SK-N-SH (cell line): ENCODE data around the gene FAM229B. TPM values are rescaled to one million over a fixed set of nuclear protein-coding genes. Genes with fewer than 3 reads are reported as not detected.

Experiments used
- CTCF ChIA-PET: fragments of 300-600, 350-600 bp; formaldehyde crosslinking; extraction: SDS; loops from one replicate; lab custom pipeline; 2021; lab: Yijun Ruan, JAX
- POLR2A ChIA-PET: fragments of 350-600 bp; sonication (Branson Sonifier 250); formaldehyde crosslinking; extraction: SDS; loops from one replicate; lab custom pipeline; 2020; ENCODE audit warnings: antibody characterized with exemption, inconsistent platforms; lab: Yijun Ruan, JAX
- DNase-seq: peaks from one replicate; pipeline ENCODE4 v3.0.0; 2012
- H2AFZ ChIP-seq: fragments of 200-600 bp; sonication (generic); 2 replicates; pipeline ENCODE4 v1.8.1; 2016; ENCODE audit warnings: antibody characterized with exemption, mild to moderate bottlenecking, low read depth
- H3F3A ChIP-seq: fragments of 200-600 bp; sonication (generic); replicated peaks from 2 replicates; pipeline ENCODE3; 2016; ENCODE audit warnings: antibody characterized with exemption, mild to moderate bottlenecking; ENCODE audit not compliant: insufficient read depth
- H3K27ac ChIP-seq, 2 experiments: fragments of 200-500 bp in 1 of 2; fragments of 200-600 bp in 1 of 2; sonication (Bioruptor generic) in 1 of 2; sonication (generic), shearing (Covaris generic) in 1 of 2; 2 replicates each; pipeline versions ENCODE4 v1.5.1 to v1.6.1; 2014 to 2016; ENCODE audit warnings: low read depth in 2 of 2, inconsistent platforms in 1 of 2, low read length in 1 of 2, mild to moderate bottlenecking in 1 of 2, mixed read lengths in 1 of 2
- H3K27me3 ChIP-seq: fragments of 200-600 bp; sonication (generic), shearing (Covaris generic); 2 replicates; pipeline ENCODE4 v1.6.1; 2016; ENCODE audit warnings: mixed run types; ENCODE audit not compliant: insufficient read depth
- H3K36me3 ChIP-seq, 2 experiments: fragments of 200-500 bp in 1 of 2; fragments of 200-600 bp in 1 of 2; sonication (Bioruptor generic) in 1 of 2; sonication (generic) in 1 of 2; replicated peaks in 1 of 2; 2 replicates each; pipeline versions ENCODE3 to v1.5.1; 2014 to 2016; ENCODE audit warnings: low read length in 1 of 2, mild to moderate bottlenecking in 1 of 2; ENCODE audit not compliant: insufficient read depth in 2 of 2, control insufficient read depth in 1 of 2
- H3K4me1 ChIP-seq, 2 experiments: fragments of 200-500 bp in 1 of 2; fragments of 200-600 bp in 1 of 2; sonication (Bioruptor generic) in 1 of 2; sonication (generic), shearing (Covaris generic) in 1 of 2; 2 replicates each; pipeline versions ENCODE4 v1.5.1 to v1.6.1; 2014 to 2016; ENCODE audit warnings: low read depth in 1 of 2, low read length in 1 of 2, mixed run types in 1 of 2; ENCODE audit not compliant: insufficient read depth in 2 of 2, control insufficient read depth in 1 of 2
- H3K4me2 ChIP-seq: fragments of 200-600 bp; sonication (generic), shearing (Covaris generic); 2 replicates; pipeline ENCODE4 v1.6.1; 2017; ENCODE audit warnings: mixed run types
- H3K4me3 ChIP-seq, 2 experiments: fragments of 200-500 bp in 1 of 2; fragments of 200-600 bp in 1 of 2; sonication (Bioruptor generic) in 1 of 2; sonication (generic), shearing (Covaris generic) in 1 of 2; 2 replicates each; pipeline versions ENCODE4 v1.5.1 to v1.8.1; 2014 to 2016; ENCODE audit warnings: low read depth in 2 of 2, inconsistent platforms in 1 of 2, low read length in 1 of 2, mild to moderate bottlenecking in 1 of 2, mixed read lengths in 1 of 2, moderate library complexity in 1 of 2
- H3K79me2 ChIP-seq: fragments of 200-600 bp; sonication (generic); 2 replicates; pipeline ENCODE4 v1.8.1; 2017; ENCODE audit warnings: mild to moderate bottlenecking; ENCODE audit not compliant: insufficient read depth
- H3K9ac ChIP-seq: fragments of 200-600 bp; sonication (generic); 2 replicates; pipeline ENCODE4 v1.6.1; 2017; ENCODE audit warnings: mixed run types
- H3K9me2 ChIP-seq: fragments of 200-600 bp; sonication (generic); 2 replicates; pipeline ENCODE4 v1.6.1; 2017; ENCODE audit warnings: mixed run types
- H3K9me3 ChIP-seq: fragments of 200-600 bp; sonication (generic); 2 replicates; pipeline ENCODE4 v1.6.1; 2017; ENCODE audit warnings: mixed run types, mild to moderate bottlenecking, moderate library complexity
- H4K20me1 ChIP-seq: fragments of 200-600 bp; sonication (generic); 2 replicates; pipeline ENCODE4 v1.6.1; 2017; ENCODE audit warnings: mild to moderate bottlenecking, mixed run types; ENCODE audit not compliant: insufficient read depth
- CHD2 ChIP-seq: fragments of 150-350 bp; IDR thresholded peaks from 2 replicates; pipeline ENCODE4 v1.6.1; 2018; ENCODE audit warnings: low read length; ENCODE audit not compliant: partially characterized antibody
- EP300 ChIP-seq, 2 experiments: IDR thresholded peaks; 2 replicates each; pipeline versions ENCODE4 v1.4.0 to v1.6.1; 2012; ENCODE audit warnings: borderline replicate concordance in 1 of 2, low read depth in 1 of 2, low read length in 1 of 2
- FOSL2 ChIP-seq: IDR thresholded peaks from 2 replicates; pipeline ENCODE4 v1.4.0; 2012; ENCODE audit warnings: low read depth, mild to moderate bottlenecking, moderate library complexity, borderline replicate concordance
- GATA2 ChIP-seq: sonication (generic); formaldehyde crosslinking; IDR thresholded peaks from 2 replicates; pipeline ENCODE4 v1.5.0; 2020; ENCODE audit warnings: mild to moderate bottlenecking, missing genetic modification reagents
- MEF2A ChIP-seq: IDR thresholded peaks from 2 replicates; pipeline ENCODE4 v1.4.0; 2012; ENCODE audit warnings: low read depth, borderline replicate concordance
- RCOR1 ChIP-seq: fragments of 150-350 bp; IDR thresholded peaks from 2 replicates; pipeline ENCODE4 v1.6.1; 2017; ENCODE audit warnings: antibody characterized with exemption, low read length
- RXRA ChIP-seq: IDR thresholded peaks from 2 replicates; pipeline ENCODE4 v1.4.0; 2012; ENCODE audit warnings: low read depth, mild to moderate bottlenecking, borderline replicate concordance
- SMC3 ChIP-seq: IDR thresholded peaks from 2 replicates; pipeline ENCODE4 v1.6.1; 2012; ENCODE audit warnings: low read depth, low read length, improper control_type of control experiment
- TCF12 ChIP-seq: IDR thresholded peaks from 2 replicates; pipeline ENCODE4 v1.4.0; 2012
- WGBS: methylation state at CpG from one replicate; pipeline ENCODE4 v1.1.6; 2017; ENCODE audit warnings: low lambda C conversion rate; 5-methylcytosine and 5-hydroxymethylcytosine counted together
- polyA plus RNA-seq, 3 experiments: library from polyadenylated mRNA; depleted of rRNA; stranded (reverse); fragments of >200 nt; gene quantifications; 2 replicates each; pipeline ENCODE4 v1.2.3, GENCODE V29; 2012
- TF ChIP-seq, protein P1 (sequence below): fragments of 150-350 bp; IDR thresholded peaks from 2 replicates; pipeline ENCODE4 v1.6.1; 2016; ENCODE audit warnings: mild to moderate bottlenecking, low read depth, low read length
- TF ChIP-seq, protein P2 (sequence below): IDR thresholded peaks from 2 replicates; pipeline ENCODE4 v1.4.0; 2012; ENCODE audit warnings: low read depth, borderline replicate concordance
- TF ChIP-seq, protein P3 (sequence below): IDR thresholded peaks from 2 replicates; pipeline ENCODE4 v1.4.0; 2012; ENCODE audit warnings: low read depth

FAM229B gene
- polyA plus RNA-seq, 1 of the 3 experiments (the other 2 are of a cell fraction): 15.9 TPM

DNA sequence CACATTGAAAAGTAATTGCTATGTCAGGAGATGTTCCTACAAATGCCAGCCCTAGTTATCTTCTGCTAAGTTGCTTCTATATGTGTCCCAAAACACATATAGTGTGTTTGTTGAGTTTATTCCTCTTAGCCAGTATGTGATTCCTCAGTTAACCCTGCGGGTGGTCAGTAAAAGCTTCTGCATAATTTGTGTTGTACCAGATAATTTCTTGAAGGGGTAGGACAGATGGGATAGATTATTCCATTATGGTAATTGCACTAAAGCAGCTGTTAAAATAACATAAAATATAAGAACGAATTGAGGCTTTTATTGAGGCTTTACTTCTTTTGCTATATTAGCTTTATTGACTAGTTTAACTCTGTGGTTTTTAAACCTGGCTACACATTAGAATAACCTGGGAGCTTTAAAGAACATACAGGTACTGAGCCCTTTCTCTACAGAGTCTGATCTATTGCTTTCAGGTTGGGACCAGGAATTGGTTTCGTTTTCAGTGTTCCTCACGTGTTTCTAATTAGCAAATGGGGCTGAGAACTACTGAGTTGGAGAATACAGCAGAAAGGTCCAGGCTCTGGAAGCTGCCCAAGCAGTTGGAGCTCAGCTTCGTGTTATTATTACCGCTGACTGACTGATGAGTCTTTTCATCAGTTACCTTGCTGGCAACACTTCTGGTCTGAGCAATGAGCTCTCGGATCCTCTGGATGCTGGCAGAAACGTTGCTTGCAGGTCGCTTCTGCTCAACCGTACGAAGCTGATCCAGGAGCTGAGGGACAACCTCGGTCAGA is 56.9 kb downstream of the FAM229B start:
- Histone ChIP-seq H3K4me2 (peak overlapping the region; percentile 72), H2AFZ (peak overlapping the region; percentile 84), H3K9me2 (no peaks in the 10 kb centered on the region), H3K36me3 (peaks cover 0 to 40% of the 10 kb centered on the region in 2 experiments), H3K9ac (peak overlapping the region; percentile 19; the same call in 1 of the 2 replicates), H3K27me3 (no peaks in the 10 kb centered on the region), H3K4me1 (peaks cover 0 to 20% of the 10 kb centered on the region in 2 experiments; a peak in 3 of 4 replicates), H3K27ac (peak overlapping the region; percentile 19 to 96; a peak in 3 of 4 replicates), H3K4me3 (peak overlapping the region in 1 of 2 experiments; percentile 1; a peak in 1 of 4 replicates), H3F3A (no peaks in the 10 kb centered on the region), H3K79me2 (no peaks in the 10 kb centered on the region), H3K9me3 (no peaks in the 10 kb centered on the region), H4K20me1 (no peaks in the 10 kb centered on the region)
- ChIA-PET CTCF (interaction anchor here (0.9 to 3.1 kb wide), 6 partner anchors 11 to 383 kb away, joined by 3 to 15 read pairs (median 4); no protein-coding TSS in a partner anchor), POLR2A (interaction anchor here (0.7 kb wide), 1 partner anchor 1711 kb away, joined by 6 read pairs; no protein-coding TSS in a partner anchor)
- DNase-seq: peak; percentile 40
- WGBS: 42% methylated on average over 12 of the region's 12 CpGs
- 0 out of 4 replicates have a peak, but pooled peaks of 1 of the 2 experiments have one; percentile 2 for TF ChIP-seq EP300 (IDR thresholded peaks at IDR 0.05; ENCODE audit: borderline replicate concordance in 1 of 2, low read depth in 1 of 2, low read length in 1 of 2)
- TF ChIP-seq, protein P1, sequence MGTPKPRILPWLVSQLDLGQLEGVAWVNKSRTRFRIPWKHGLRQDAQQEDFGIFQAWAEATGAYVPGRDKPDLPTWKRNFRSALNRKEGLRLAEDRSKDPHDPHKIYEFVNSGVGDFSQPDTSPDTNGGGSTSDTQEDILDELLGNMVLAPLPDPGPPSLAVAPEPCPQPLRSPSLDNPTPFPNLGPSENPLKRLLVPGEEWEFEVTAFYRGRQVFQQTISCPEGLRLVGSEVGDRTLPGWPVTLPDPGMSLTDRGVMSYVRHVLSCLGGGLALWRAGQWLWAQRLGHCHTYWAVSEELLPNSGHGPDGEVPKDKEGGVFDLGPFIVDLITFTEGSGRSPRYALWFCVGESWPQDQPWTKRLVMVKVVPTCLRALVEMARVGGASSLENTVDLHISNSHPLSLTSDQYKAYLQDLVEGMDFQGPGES: no peak
- TF ChIP-seq TCF12: peak; percentile 68
- TF ChIP-seq CHD2: peak; percentile 52
- 0 out of 2 replicates have a peak, but pooled peaks have one; percentile 4 for TF ChIP-seq GATA2 (CRISPR knock-in tag)
- TF ChIP-seq, protein P2, sequence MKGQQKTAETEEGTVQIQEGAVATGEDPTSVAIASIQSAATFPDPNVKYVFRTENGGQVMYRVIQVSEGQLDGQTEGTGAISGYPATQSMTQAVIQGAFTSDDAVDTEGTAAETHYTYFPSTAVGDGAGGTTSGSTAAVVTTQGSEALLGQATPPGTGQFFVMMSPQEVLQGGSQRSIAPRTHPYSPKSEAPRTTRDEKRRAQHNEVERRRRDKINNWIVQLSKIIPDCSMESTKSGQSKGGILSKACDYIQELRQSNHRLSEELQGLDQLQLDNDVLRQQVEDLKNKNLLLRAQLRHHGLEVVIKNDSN: peak; percentile 18; the same call in 1 of the 2 replicates
- TF ChIP-seq, protein P3, sequence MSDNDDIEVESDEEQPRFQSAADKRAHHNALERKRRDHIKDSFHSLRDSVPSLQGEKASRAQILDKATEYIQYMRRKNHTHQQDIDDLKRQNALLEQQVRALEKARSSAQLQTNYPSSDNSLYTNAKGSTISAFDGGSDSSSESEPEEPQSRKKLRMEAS: 0 out of 2 replicates have a peak, but pooled peaks have one; percentile 15
- TF ChIP-seq RCOR1: peak; percentile 39; the same call in 1 of the 2 replicates
- no peak for TF ChIP-seq SMC3

DNA sequence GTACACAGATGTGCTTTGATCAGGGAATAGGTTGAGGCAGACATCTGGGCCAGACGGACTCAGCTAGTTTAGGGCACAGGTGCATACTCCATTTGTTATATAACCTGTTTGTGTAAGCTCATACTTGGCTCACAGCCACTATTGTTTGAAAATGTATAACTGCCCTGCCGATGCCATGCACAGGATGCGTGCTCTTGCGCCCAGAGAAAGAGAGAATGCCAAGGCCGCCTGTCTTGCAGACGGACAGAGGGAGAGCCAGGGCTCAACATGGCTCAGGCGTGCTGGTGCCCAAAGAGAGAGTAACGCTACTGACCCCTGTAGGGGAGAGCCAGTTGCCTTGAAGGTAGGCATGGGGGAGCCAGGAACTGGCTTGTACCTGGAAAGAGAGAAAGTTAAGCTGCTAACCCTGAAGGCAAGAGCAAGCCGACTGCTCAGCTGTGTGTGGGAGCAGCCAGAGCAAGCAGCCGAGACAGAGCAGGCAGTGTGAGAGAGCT is 57.7 kb downstream of the FAM229B start:
- peak overlapping the region in 1 of 2 experiments; percentile 96; a peak in 2 of 4 replicates for H3K27ac ChIP-seq
- no peak overlapping the region for H2AFZ ChIP-seq
- peaks cover 0 to 33% of the 10 kb centered on the region in 2 experiments for H3K36me3 ChIP-seq
- peak overlapping the region; percentile 72; the same call in 1 of the 2 replicates for H3K4me2 ChIP-seq
- H3K9ac ChIP-seq: no peak overlapping the region
- no peaks in the 10 kb centered on the region for H3K79me2 ChIP-seq
- H3K9me3 ChIP-seq: no peaks in the 10 kb centered on the region
- peaks cover 5 to 24% of the 10 kb centered on the region in 2 experiments; a peak in 3 of 4 replicates for H3K4me1 ChIP-seq
- TF ChIP-seq MEF2A (no peak), FOSL2 (no peak), RXRA (no peak)
- no peak overlapping the region for H3K4me3 ChIP-seq
- H3K9me2 ChIP-seq: no peaks in the 10 kb centered on the region
- H4K20me1 ChIP-seq: no peaks in the 10 kb centered on the region
- 98% methylated on average over 10 of the region's 10 CpGs for WGBS
- no peaks in the 10 kb centered on the region for H3K27me3 ChIP-seq
- no peaks in the 10 kb centered on the region for H3F3A ChIP-seq
- ChIA-PET POLR2A (no interaction called here), CTCF (interaction anchor here (1.2 to 1.9 kb wide), 4 partner anchors 12 to 60 kb away, joined by 3 to 6 read pairs (median 4); no protein-coding TSS in a partner anchor)
- no peak for DNase-seq
